GF-D8 (cell line): ENCODE results near the gene MON1A.
"Not testable (repeated sequence)": the region's sequence is repeated elsewhere in the genome, so short reads cannot be mapped to it uniquely, and the experiment has no call there.

ENCODE experiments used
- DNase-seq: peaks from one replicate; lab custom pipeline; 2025; lab: John Stamatoyannopoulos, UW

MON1A gene, protein sequence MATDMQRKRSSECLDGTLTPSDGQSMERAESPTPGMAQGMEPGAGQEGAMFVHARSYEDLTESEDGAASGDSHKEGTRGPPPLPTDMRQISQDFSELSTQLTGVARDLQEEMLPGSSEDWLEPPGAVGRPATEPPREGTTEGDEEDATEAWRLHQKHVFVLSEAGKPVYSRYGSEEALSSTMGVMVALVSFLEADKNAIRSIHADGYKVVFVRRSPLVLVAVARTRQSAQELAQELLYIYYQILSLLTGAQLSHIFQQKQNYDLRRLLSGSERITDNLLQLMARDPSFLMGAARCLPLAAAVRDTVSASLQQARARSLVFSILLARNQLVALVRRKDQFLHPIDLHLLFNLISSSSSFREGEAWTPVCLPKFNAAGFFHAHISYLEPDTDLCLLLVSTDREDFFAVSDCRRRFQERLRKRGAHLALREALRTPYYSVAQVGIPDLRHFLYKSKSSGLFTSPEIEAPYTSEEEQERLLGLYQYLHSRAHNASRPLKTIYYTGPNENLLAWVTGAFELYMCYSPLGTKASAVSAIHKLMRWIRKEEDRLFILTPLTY

DNA sequence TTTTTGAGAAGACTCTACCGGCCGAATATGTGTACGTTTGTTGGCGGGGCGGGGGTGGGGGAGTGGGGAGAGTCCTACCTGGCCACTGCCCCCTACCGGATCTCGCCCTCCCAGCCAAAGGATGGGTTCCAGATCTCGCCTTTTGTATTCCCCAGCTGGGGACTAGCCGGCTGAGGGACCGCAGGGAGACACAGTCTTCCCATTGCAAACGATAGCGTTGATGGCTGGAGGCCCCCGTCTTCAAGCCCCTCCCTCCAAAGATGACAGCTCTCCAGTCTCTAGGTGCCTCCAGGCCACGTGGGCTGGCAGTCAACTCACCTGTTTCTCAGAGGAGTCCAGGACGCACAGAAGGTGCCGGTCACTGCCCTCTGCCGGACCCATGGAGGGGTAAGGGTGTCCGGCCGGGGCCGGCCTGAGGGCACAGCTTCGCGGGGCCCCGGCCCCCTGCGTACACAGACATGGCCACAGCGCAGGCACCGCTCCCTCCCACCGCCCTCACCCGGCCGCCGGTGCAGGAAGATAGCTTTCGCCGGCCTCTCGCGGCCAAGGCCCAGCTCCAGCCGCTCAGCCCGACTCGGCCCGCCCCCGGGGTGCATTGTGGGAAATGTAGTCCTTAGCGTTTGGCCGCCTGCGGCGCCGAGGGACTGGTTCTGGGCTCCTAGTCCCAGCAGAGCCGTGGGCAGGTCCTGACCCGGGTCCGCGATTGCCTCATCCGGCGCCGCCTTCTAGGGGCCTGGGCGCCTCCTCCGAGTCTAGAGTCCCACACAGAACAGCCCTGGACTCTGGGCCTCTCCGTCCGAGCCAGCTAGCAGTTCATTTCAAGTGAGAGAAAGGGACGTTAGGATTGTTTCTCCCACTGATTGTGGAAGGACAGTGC lies at the start of gene MON1A:
TSS of gene MON1A (minus strand) at position 521 of the 877 bp plus-strand sequence. CDS start 16,465 bp downstream, outside the sequence.
- DNase-seq: peak; percentile 55

DNA sequence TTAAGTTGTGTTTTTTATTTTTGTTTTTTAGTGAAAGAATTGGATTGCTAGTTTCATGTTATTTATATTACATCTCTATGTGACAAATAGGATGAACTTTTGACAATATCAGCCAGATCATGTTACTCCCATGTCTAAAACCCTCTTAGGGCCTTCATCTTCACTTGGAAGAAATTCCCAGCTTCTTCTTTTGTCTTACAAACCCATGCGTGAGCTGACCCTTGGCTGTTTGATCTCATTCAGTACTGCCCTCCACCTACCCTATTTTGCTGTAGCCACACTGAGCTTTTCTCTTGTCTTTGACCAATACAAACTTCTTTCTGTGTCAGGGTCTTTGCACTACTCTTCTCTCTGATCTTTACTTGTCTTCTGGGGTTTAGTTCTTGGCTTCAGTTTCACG lies 47.3 kb upstream of the MON1A start:
- no peak for DNase-seq

DNA sequence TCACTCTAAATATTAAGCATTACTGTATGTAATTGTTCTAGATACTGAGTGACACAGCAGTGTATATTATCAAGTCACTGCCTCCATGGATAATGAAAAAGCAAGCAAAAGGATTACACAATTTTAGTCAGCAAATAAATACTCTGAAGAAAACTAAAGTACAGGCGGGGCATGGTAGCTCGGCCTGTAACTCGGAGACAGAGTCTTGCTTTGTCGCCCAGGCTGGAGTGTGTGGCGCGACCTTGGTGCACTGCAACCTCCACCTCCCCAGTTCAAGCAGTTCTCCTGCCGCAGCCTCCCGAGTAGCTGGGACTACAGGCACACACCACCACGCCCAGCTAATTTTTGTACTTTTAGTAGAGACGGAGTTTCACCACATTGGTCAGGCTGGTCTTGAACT lies 43.0 kb upstream of the MON1A start:
- no peak for DNase-seq

DNA sequence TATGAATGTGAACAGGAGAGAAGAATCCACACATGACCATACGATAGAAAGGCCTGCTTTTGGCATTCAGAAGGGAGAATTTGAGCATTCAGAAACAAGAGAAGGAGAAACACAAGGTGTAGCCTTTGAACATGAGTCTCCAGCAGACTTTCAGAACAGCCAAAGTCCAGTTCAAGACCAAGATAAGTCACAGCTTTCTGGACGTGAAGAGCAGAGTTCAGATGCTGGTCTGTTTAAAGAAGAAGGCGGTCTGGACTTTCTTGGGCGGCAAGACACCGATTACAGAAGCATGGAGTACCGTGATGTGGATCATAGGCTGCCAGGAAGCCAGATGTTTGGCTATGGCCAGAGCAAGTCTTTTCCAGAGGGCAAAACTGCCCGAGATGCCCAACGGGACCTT lies 38.7 kb upstream of the MON1A start:
- no peak for DNase-seq

DNA sequence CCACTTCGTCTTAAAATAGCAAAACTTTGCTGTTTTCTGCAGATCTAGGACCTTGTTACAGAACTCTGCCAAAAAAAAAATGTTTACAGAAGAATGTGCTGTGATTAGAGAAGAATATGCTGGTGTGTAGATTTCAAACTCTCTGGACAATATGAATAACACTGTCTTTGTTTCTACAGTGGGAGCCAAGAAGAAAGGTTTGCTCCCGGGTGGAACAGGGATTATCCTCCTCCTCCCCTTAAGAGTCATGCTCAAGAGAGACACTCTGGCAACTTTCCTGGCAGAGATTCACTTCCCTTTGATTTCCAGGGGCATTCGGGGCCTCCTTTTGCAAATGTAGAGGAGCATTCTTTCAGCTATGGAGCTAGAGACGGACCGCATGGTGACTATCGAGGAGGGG lies 37.7 kb upstream of the MON1A start:
- no peak for DNase-seq

DNA sequence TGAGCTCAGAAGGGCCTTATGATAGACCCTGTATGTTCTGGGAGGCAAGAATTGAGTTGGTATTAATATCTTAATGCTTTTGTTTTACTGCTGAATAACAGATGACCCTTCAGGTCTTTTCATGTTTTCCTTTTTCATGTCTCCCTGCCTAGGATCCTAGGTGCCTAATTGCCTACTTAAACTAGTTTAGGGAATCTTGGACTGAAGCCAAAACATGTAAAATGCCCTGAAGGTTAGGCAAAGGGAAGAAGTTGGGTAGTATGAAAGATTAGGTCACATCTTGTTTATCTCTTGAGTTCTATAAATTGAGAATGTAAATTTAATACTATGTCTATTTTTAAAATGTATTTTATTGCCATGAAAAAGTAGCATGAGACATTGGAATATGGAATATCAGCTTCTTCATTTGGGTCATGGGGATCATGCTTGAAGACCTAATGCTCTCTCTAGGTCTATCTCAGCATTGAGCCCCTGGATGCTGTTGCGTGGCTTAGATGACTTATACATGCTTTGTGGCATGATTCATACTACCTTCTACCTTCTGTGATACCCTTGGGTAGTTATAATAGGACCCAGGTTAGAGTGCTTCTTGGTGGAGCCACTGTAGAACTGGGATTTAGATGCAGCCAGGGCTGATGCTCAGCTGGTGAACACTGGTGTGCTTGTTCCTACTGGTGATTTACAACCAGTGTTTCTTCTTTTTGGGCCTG lies 36.8 kb upstream of the MON1A start:
- no peak for DNase-seq

DNA sequence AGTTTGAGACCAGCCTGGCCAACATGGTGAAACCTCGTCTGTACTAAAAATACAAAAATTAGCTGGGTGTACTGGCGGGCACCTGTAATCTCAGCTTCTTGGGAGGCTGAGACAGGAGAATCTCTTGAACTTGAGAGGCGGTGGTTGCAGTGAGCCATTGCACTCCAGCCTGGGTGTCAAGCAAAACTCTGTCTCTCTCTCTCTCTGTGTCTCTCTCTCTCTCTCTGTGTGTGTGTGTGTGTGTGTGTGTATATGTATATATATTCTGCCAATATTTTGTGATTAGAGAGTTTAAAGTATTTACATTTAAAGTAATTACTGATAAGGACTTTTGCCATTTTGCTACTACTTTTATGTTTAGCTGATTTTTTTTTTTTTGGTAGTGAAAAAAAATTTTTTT lies 26.0 kb upstream of the MON1A start:
- DNase-seq: no peak

DNA sequence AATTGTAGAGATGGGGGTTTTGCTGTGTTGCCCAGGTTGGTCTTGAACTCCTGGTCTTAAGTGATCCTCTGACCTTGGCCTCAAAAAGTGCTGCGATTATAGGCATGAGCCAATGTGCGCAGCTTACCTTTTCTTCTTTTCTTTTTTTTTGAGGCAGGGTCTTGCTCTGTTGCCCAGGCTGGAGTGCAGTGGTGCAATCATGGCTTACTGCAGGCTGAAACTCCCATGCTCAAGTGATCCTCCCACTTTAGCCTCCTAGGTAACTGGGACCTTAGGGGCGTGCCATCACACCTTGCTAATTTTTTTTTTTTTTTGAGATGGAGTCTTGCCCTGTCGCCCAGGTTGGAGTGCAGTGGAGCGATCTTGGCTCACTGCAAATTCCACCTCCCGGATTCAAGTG lies 23.3 kb upstream of the MON1A start:
- no peak for DNase-seq

DNA sequence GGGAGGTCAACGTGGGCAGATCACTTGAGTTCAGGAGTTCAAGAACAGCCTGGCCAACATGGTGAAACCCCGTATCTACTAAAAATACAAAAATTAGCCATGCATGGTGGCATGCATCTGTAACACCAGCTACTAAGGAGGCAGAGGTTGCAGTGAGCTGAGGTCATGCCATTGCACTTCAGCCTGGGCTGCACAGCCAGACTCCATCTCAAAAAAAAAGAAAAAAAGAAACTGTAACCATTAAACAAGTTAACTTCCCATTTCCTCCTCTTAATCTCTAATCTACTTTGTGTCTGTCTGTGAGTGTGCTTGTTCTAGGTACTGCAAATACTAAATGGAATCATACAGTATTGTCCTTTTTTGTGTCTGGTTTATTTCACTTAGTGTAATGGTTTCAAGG lies 13.0 kb upstream of the MON1A start:
- DNase-seq: peak; percentile 3

DNA sequence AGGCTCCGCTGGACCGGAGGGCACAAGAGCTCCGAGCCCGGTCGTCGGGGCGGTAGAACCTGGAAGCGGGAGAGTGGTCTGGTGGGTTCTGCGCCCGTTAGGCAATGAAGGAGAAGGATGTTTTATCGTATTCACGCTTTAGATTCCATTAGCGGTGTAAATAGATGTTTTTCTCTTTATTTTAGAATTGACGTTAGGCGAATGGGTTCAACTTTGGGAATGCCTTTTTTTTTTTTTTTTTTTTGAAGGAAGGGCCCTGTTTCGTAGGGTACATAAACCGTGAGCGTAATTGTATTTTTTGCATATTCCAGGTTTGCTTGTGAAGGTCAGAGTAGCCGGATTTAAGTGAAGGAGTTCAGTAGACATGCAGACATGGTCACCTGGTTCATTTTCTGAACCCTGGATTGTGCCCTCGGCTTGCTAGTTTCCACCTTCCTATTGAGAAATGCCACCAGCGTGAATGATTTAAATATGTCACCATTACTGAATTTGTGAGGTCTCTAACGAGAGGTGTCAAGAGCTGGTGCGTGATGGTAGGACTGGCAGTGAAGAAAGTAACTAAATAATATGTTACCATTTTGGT lies 11.1 kb upstream of the MON1A start:
- DNase-seq: no peak

DNA sequence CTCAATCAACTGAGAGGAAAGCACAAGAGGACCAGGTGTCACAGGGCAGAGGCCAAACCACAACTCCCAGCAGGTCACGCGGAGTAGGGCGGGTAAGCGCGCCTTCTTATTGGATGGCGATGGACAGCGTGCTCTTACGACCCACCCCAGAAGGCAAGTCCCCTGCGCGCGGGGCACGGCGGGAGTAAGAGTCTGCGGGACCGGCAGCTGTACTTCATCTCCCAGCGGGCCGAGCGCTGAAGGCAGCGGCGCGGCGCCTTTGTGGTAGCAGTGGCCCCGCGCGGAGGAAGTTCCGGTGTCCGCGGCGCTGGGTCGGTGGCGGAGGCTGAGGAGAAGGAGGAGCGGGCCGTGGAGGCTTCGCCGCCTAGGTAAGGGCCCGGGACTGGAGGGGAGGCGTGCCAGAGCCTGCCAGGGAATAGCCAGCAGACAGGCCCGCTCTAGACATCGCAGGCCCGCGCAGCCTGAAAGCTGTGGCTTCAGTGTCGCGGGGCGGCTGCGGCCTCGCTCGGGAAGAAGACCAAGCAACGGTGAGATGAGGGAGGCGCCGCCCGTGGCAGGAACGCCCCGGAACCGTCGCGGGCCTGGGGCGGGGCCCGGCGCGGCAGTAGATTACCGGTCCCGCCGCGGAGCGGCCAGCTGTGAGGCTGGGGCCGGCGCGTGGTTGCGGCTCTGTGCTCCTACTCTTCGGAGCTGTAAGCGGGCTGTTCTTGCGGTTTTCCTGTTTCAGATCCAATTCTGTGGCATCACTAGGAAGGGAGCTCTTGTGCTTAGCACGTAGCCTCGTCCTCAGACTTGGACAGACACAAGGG lies 10.5 kb upstream of the MON1A start, which contains the start of gene RBM6:
TSS of gene RBM6 (plus strand) at position 293 of the 809 bp plus-strand sequence. CDS start 22,492 bp downstream, outside the sequence.
- peak; percentile 95 for DNase-seq

DNA sequence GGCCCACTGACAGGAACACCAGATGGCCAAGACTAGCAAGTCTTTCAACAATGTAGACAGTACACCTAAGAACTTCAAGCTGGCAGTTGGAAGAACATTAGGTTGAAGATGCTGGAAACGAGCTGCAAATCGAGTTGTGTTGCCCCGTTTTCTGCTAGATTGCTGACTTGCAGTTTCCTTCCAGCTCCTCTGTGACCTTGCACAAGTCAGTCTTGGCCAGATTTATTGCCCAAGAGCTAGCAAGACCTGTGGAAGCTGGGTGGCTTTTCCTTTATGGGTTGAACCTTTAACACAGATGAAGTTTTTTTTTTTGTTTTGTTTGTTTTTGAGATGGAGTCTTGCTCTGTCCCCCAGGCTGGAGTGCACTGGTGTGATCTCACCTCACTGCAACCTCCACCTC lies 7.5 kb upstream of the MON1A start:
- peak; percentile 40 for DNase-seq

DNA sequence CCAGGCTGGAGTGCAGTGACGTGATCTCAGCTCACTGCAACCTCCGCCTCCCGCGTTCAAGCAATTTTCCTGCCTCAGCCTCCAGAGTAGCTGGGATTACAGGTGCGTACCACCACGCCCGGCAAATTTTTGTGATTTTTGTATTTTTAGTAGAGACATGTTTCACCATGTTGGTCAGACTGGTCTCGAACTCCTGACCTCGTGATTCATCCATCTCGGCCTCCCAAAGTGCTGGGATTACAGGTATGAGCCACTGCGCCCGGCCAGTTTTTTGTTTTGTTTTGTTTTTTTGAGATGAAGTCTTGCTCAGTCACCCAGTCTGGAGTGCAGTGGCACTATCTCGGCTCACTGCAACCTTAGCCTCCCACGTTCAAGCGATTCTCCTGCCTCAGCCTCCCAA lies 2.7 kb upstream of the MON1A start:
- DNase-seq: not testable (repeated sequence)

DNA sequence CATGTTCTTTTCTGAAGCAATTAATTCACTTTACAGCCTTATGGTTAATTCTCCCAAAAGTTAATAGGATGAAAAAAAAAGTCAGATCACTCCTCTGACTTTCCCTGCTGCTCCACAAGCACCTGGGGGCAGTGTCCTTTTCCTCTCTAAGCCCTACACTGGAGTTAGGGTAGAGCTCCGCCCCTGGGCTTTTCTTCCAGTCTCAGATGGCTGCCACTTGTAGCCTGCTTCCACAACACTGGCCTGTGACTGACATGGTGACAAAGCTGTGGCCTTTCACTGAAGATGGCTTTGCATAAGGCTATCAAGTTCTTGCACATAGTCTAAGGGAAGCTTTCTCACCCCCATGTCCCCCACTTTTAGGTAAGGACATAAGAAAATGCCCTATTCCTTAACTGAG lies 1.3 kb upstream of the MON1A start:
- DNase-seq: peak; percentile 2

DNA sequence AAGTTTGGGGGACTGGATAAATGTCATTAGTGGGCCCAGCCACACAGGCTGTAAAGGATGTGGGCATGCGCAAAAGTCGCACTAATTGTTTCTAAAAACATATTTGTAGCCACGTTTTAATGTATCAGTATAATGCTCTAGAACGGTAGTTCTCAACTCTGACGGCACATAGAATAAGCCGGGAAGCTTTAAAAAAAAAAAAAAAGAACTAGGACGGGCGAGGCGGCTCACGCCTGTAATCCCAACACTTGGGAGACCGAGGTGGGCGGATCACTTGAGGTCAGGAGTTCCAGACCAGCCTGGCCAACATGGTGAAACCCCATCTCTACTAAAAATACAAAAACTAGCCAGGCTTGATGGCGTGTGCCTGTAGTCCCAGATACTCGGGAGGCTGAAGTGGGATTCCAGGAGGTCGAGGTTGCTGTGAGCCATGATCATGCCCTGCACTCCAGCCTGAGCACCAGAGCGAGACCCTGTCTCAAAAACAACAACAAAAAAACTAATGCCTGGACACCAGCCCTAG lies 618 bp upstream of the MON1A start:
- no peak for DNase-seq

DNA sequence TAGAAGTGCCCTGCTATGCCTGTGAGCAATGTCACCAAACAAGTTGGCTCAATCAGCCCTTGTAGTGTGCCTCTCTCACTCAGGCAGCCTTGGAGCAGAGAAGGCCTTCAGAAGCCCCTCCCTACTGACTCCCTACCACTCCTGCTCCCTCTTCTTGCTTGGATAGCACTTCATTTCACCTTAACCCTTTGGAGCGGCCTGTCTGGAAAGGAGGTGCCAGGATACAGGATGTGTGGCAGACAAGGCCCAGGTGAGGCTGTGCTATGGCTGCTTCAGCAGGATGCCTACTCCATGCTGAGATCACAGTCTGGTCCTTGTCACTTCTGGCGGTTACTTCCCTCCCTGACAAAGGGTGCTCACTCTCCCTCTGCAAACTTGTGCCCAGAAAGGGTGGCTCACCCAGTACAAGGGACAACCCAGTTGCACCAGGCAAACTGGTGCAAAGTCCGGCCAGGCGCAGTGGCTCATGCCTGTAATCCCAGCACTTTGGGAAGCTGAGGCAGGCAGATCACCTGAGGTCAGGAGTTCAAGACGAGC lies 1.1 kb downstream of the MON1A start:
- no peak for DNase-seq

DNA sequence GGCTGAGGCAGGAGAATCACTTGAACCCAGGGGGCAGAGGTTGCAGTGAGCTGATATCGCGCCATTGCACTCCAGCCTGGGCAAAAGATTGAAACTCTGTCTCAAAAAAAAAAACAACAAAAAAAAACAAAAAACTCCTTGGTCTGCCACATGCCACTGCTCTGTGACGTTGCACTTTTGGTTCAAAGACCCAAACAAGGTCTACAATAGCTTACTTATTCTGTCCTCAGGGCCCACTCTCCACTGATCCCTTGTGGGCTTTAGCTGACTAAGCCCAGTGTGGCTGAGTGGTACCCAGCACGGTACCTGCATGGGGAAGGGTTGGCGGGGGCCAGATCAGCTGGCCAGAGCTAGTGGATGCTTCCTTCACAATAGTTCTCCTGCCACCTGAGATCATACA lies 1.8 kb downstream of the MON1A start:
- no peak for DNase-seq

DNA sequence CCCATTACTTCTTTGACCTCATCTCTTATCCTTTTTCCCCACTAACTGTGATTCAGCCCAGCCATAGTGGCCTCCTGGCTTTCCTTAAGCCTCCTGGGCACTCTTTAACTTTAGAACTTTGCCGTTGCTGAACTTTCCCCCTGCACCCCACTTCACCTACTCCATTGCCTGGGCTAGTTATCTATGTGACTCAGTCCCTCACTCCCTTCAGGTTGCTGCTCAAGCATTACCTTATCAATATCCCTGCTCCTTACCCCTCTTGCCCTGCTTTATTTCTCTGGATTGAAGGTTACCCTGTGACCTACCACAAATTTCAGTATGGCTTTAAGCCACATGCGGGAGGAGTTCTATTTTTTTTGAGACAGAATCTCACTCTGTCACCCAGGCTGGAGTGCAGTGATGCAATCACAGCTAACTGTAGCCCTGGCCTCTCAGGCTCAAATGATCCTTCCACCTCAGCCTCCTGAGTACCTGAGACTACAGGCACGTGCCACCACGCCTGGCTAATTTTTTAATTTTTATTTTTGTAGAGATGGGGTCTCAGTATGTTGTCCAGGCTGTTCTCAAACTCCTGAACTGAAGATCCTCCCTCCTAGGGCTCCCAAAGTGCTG lies 3.4 kb downstream of the MON1A start:
- no peak for DNase-seq

DNA sequence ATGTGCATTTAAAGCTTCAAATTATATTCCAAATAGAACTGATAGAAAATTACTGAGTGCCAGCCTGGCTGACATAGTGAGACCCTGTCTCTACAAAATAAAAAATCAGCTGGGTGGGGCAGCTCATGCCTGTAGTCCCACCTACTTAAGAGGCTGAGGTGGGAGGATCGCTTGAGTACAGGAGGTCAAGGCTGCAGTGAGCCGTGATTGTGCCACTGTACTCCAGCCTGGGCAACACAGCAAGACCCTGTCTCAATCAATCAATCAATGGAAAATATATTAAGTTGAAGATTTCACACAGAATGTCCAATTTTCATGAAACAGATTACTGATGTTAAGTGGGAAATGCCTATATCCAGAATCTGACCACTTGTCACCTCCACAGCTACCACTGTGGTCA lies 4.1 kb downstream of the MON1A start:
- DNase-seq: no peak

DNA sequence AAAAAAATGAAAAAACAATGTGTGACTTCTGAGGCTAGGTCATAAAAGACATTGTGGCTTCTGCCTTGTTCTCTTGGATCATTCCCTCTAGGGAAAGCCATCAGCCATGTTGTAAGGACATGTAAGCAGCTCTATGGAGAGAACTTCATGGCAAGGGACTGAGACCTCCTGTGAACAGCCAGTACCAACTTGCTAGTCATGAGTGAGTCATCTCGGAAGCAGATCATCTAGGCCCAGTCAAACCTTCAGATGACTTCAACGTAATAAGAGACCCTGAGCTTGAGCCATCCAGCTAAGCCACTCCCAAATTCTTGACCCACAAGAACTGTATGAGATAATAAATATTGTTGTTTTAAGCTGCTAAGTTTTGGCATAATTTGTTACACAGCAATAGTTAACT lies 4.9 kb downstream of the MON1A start:
- no peak for DNase-seq
